Lung (tissue), 16 donors: ENCODE measurements around the gene CANX. TPM values are rescaled to one million over a fixed set of nuclear protein-coding genes. Genes with fewer than 3 reads are reported as not detected.
"Not testable (repeated sequence)": the region's sequence is repeated elsewhere in the genome, so short reads cannot be mapped to it uniquely, and the experiment has no call there.

Source experiments
- ATAC-seq: fragments of 200-7000 bp; cut with Tn5 transposase; one replicate; pipeline ENCODE4 v1.9.1; 2020; ENCODE audit warnings: moderate number of reproducible peaks; ENCODE audit not compliant: insufficient read depth, low FRiP score
- DNase-seq, 3 donors: peaks; one replicate each; pipeline ENCODE4 v3.0.0-alpha.2; 2013 to 2017
- H3K27ac ChIP-seq, 2 donors: one replicate each; pipeline ENCODE4 v1.5.1; 2013; ENCODE audit warnings: mild to moderate bottlenecking in 2 of 2, moderate library complexity in 2 of 2, control low read depth in 1 of 2, inconsistent platforms in 1 of 2, low read depth in 1 of 2, low read length in 1 of 2
- H3K27me3 ChIP-seq, 3 donors: one replicate each; pipeline ENCODE4 v1.5.1; 2013; ENCODE audit warnings: low read length in 2 of 3; ENCODE audit not compliant: control insufficient read depth in 3 of 3, insufficient read depth in 3 of 3
- H3K36me3 ChIP-seq, 4 donors: one replicate each; pipeline ENCODE4 v1.5.1; 2013; ENCODE audit warnings: low read length in 4 of 4, mild to moderate bottlenecking in 1 of 4, moderate library complexity in 1 of 4; ENCODE audit not compliant: control insufficient read depth in 4 of 4, insufficient read depth in 4 of 4
- H3K4me1 ChIP-seq, 5 donors: one replicate each; pipeline ENCODE4 v1.5.1; 2013; ENCODE audit warnings: low read length in 5 of 5, mild to moderate bottlenecking in 2 of 5, moderate library complexity in 1 of 5; ENCODE audit not compliant: control insufficient read depth in 5 of 5, insufficient read depth in 5 of 5
- H3K4me3 ChIP-seq: one replicate; pipeline ENCODE4 v1.5.1; 2013; ENCODE audit warnings: mild to moderate bottlenecking, control low read depth, moderate library complexity
- H3K9ac ChIP-seq, 2 donors: one replicate each; pipeline ENCODE4 v1.5.1; 2013; ENCODE audit warnings: low read length in 2 of 2, control low read depth in 1 of 2; ENCODE audit not compliant: insufficient read depth in 1 of 2
- H3K9me3 ChIP-seq, 4 donors: one replicate each; pipeline ENCODE4 v1.5.1; 2013; ENCODE audit warnings: low read length in 3 of 4, mild to moderate bottlenecking in 1 of 4, moderate library complexity in 1 of 4; ENCODE audit not compliant: control insufficient read depth in 4 of 4, insufficient read depth in 3 of 4
- CTCF ChIP-seq: IDR thresholded peaks from 2 replicates; pipeline ENCODE4 v1.5.1; 2012; ENCODE audit warnings: mild to moderate bottlenecking; ENCODE audit errors: control extremely low read depth, extremely low read depth
- WGBS, 2 donors: extraction: QIAGEN DNeasy Blood & Tissue Kit; methylation state at CpG; one replicate each; pipeline ENCODE4 v1.1.7; 2013; 5-methylcytosine and 5-hydroxymethylcytosine counted together
- long read RNA-seq, 5 donors: transcript quantifications; one replicate each; lab custom pipeline, GENCODE V29; 2026
- polyA plus RNA-seq, 2 donors: library from polyadenylated mRNA; stranded (reverse); fragments of 200-250 nt; gene quantifications; one replicate each; pipeline ENCODE4 v1.2.1, GENCODE V29; 2013
- total RNA-seq, 2 donors: library from RNA; depleted of rRNA in 1 of 2; stranded (reverse); fragments of >200 nt in 1 of 2; gene quantifications; one replicate each; pipeline ENCODE4 v1.2.1, GENCODE V29; 2014 to 2021
- donor health status: control.
- donor health status: control.
- donor health status: Bipolar disorder and iron deficiency.
- donor health status: healthy.
- donor health status: DM: yes; HTN: yes; CAD: no.

The CANX gene, protein sequence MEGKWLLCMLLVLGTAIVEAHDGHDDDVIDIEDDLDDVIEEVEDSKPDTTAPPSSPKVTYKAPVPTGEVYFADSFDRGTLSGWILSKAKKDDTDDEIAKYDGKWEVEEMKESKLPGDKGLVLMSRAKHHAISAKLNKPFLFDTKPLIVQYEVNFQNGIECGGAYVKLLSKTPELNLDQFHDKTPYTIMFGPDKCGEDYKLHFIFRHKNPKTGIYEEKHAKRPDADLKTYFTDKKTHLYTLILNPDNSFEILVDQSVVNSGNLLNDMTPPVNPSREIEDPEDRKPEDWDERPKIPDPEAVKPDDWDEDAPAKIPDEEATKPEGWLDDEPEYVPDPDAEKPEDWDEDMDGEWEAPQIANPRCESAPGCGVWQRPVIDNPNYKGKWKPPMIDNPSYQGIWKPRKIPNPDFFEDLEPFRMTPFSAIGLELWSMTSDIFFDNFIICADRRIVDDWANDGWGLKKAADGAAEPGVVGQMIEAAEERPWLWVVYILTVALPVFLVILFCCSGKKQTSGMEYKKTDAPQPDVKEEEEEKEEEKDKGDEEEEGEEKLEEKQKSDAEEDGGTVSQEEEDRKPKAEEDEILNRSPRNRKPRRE
- total RNA-seq (100 to 1,000 TPM; 340 to 924 TPM), polyA plus RNA-seq (100 to 1,000 TPM; 132 to 248 TPM)
- long read RNA-seq, donor 1, full-length matches to known transcripts: 56 of 124 reads
- long read RNA-seq, donor 1, partial matches to known transcripts: 54 of 124 reads
- long read RNA-seq, donor 1, other reads (novel, unspliced or antisense): 14 of 124 reads
- long read RNA-seq, donor 2, full-length matches to known transcripts: 12 of 74 reads
- long read RNA-seq, donor 2, partial matches to known transcripts: 62 of 74 reads
- long read RNA-seq, donor 2, other reads (novel, unspliced or antisense): 0 of 74 reads
- long read RNA-seq, donor 3, full-length matches to known transcripts: 21 of 46 reads
- long read RNA-seq, donor 3, partial matches to known transcripts: 25 of 46 reads
- long read RNA-seq, donor 3, other reads (novel, unspliced or antisense): 0 of 46 reads
- long read RNA-seq, donor 4, full-length matches to known transcripts: 9 of 69 reads
- long read RNA-seq, donor 4, partial matches to known transcripts: 60 of 69 reads
- long read RNA-seq, donor 4, other reads (novel, unspliced or antisense): 0 of 69 reads
- long read RNA-seq, donor 5, full-length matches to known transcripts: 48 of 148 reads
- long read RNA-seq, donor 5, partial matches to known transcripts: 76 of 148 reads
- long read RNA-seq, donor 5, other reads (novel, unspliced or antisense): 24 of 148 reads

GRCh38 chr5:179698935-179699615 lies at the start of gene CANX:
TSS of gene CANX (plus strand) at chr5:179698967. CDS start at chr5:179705682, 6,715 bp downstream.
- Histone ChIP-seq H3K36me3 (peaks cover 4 to 11% (median 4%) of the 10 kb centered on the region in 4 donors), H3K27me3 (no peaks in the 10 kb centered on the region), H3K27ac (peak within 1 kb of the TSS; percentile 97 to 100), H3K9ac (peak within 1 kb of the TSS; percentile 96), H3K9me3 (no peaks in the 10 kb centered on the region), H3K4me3 (peak within 1 kb of the TSS; percentile 81), H3K4me1 (peaks cover 3 to 20% (median 5%) of the 10 kb centered on the region in 5 donors)
- WGBS, 2 donors: 0 to 1% methylated on average over 55 to 58 of the region's 58 CpGs
- ATAC-seq (peak; percentile 2), DNase-seq (peak in 2 of 3 donors; percentile 23 to 51)
- no peak for TF ChIP-seq CTCF

DNA sequence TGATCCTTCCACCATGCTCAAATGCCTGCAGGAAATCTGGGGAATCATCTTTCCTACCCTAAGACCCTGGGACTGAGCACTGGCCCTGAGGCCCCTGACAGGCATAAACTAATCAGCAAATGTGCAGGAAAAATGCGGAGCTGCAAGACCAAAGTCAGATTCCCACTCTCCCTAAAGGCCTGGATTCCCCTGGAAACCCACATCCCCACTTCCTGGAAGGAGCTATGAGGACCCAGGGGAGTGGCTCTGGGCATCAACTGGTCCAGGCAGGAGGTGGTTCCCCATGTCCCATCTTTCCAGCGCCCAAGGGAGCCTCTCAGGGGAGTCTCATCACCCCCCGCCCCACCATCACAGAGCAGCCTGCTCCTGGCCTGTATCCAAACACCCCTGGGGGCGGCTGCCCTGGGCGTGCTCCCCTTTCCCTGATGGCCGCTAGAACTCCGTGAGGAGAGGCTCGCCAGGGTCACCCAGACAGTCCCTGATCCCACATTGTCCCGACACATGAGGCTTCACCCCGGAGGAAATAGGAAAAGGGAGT lies 49.5 kb upstream of the CANX start:
- WGBS, 2 donors: 78 to 87% methylated on average over 8 to 10 of the region's 10 CpGs
- not testable (repeated sequence) for H3K27me3 ChIP-seq, H3K36me3 ChIP-seq, H3K27ac ChIP-seq, H3K4me1 ChIP-seq, ATAC-seq, H3K4me3 ChIP-seq, DNase-seq, H3K9ac ChIP-seq, H3K9me3 ChIP-seq

DNA sequence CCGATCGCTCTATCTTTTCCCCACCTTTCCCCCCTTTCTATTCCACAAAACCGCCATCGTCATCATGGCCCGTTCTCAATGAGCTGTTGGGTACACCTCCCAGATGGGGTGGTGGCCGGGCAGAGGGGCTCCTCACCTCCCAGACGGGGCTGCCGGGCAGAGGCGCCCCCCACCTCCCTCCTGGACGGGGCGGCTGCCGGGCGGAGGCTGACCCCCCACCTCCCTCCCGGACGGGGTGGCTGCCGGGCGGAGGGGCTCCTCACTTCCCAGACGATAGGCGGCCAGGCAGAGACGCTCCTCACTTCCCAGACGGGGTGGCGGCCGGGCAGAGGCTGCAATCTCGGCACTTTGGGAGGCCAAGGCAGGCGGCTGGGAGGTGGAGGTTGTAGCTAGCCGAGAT lies 48.5 kb upstream of the CANX start:
- H3K4me3 ChIP-seq, DNase-seq: not testable (repeated sequence)
- 86 to 94% methylated on average over 8 to 15 of the region's 26 CpGs for WGBS, 2 donors

GRCh38 chr5:179653135-179653534 lies 45.6 kb upstream of the CANX start:
- ATAC-seq, H3K9me3 ChIP-seq, H3K27me3 ChIP-seq, H3K4me1 ChIP-seq, H3K9ac ChIP-seq, DNase-seq, H3K36me3 ChIP-seq, H3K27ac ChIP-seq, H3K4me3 ChIP-seq: not testable (repeated sequence)
- 65 to 73% methylated on average over 2 of the region's 2 CpGs for WGBS, 2 donors

More for the DNA sequence above, 48.5 kb upstream of the CANX start:
- H3K27me3 ChIP-seq, H3K9me3 ChIP-seq, H3K4me1 ChIP-seq, ATAC-seq, H3K27ac ChIP-seq, H3K36me3 ChIP-seq, H3K9ac ChIP-seq: not testable (repeated sequence)

DNA sequence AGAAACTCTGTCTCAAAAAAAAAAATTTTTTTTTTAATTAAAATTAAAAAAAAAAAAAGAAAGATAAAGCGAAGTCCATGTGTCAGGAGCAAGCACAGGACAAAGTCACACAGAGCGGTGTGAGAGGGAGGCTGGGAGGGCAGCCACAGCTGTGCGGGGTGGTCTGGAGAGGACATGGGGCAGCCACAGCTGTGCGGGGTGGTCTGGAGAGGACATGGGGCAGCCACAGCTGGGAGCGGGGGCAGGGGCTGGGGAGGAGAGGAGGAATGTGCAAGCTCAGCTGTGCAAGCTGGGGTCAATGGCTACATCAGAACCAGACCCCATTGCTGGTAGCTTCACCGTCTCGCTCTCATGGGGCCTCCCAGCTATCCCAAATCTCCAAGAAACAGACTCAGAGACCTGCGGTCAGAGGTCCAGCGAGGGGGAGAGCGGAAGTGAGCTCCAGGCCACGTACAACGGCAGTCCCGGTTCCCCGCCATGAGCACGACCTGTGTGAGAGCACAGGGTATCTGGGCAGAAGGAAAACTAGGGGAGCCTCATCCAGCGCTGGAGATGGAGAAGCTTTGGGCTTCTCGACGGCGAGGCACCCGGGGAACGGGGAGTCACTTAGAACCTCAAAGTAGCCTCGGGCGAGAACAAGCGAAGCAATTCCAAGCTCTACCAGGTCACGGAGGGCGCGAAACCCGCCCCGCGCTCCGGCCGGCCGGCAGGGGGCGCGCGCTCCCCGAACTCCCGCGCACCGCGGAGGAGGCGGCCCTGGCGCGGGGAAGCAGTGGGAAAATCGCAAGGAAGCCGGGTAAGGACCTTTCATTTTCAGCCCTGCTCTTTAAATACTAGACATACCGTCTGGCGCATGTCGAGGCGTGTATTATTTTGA lies 41.2 kb upstream of the CANX start:
- H3K9me3 ChIP-seq, H3K4me1 ChIP-seq, DNase-seq, H3K4me3 ChIP-seq, H3K36me3 ChIP-seq, H3K27ac ChIP-seq, H3K9ac ChIP-seq, H3K27me3 ChIP-seq: not testable (repeated sequence)
- WGBS, 2 donors: 19 to 100% methylated on average over 2 to 6 of the region's 50 CpGs
- peak; percentile 97 for ATAC-seq
